Hepatic stellate cell (primary cell): Measurements from ENCODE around the gene NANS.
A peak's percentile ranks its signal among the peaks of the same experiment; 100 is the strongest.
"Not testable (repeated sequence)": the region's sequence is repeated elsewhere in the genome, so short reads cannot be mapped to it uniquely, and the experiment has no call there.

Experiments
- DNase-seq: peaks from one replicate; pipeline ENCODE4 v3.0.0; 2011; ENCODE audit warnings: low spot score

NANS gene

DNA sequence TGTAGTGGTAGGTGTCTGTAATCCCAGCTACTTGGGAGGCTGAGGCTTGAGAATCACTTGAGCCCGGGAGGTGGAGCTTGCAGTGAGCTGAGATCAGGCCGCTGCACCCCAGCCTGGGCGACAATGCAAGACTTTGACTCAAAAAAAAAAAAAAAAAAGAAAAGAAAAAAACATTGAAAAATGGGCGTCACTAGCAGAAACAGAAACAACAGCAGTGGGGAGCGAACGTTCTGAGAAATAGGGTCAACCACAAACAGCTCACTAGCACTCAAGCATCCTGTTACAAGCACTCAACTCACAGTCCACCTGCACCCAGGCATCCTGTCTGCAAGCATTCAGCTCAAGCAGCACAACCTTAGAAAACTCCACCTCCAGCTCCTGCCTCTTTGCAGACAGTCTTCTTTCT, 45.3 kb downstream of the NANS start:
- DNase-seq = no peak

DNA sequence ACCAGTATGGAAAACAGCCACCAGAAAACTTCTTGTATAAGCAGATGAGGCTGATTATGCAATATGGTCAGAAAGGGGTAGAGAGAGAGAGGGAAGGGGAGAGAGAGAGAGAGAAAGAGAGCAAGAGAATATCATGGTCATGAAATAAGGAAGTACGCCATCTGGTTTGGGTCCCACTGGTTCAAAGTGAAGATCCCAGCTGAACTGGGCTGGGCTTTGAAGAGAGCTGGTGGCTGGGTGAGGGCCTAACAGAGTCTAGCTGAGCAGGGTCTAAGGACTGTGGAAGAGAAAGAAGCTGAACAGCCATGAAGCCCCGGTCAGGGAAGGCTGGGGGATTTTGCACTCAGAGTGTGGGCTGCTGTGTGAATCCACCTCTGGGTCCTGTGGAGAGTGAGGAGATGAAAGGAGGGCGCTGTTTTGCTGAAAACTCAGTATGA, 47.9 kb downstream of the NANS start:
- DNase-seq = no peak

DNA sequence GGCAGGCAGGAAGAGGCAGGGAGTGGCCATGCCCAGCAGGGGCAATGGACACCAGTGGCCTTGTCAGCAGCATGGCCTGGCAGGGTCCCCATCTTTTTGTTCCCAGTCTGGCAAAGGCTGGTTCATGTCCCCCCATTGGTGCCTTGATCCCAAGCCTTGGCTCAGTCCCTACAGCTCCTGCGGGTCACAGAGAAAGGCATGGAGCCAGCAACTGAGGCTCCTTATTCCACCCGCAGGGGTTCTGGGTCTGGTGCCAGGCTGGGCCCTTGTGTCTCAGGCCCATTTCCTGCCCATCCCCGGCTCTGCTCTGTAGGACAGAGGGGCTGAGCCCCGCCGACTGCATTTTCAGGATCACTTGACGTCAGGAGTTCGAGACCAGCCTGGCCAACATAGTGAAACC, 48.5 kb downstream of the NANS start:
- no peak for DNase-seq

DNA sequence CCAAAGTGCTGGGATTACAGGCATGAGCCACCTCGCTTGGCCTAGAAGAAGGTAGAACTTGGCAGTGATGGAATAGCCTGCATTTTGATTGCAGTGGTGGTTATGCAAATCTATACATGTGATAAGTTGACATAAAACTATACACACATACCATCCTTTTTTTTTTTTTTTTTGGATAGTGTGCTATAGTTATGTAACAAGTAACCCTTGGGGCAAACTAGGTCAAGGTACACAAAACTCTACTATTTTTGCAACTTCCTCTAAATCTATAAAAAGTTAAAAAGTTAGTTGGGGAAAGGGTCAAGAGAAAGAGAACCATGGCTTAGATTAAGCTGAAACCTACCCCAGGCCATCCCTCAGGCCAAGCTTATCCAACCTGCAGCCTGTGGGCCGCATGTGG, 51.4 kb downstream of the NANS start:
- DNase-seq = no peak

DNA sequence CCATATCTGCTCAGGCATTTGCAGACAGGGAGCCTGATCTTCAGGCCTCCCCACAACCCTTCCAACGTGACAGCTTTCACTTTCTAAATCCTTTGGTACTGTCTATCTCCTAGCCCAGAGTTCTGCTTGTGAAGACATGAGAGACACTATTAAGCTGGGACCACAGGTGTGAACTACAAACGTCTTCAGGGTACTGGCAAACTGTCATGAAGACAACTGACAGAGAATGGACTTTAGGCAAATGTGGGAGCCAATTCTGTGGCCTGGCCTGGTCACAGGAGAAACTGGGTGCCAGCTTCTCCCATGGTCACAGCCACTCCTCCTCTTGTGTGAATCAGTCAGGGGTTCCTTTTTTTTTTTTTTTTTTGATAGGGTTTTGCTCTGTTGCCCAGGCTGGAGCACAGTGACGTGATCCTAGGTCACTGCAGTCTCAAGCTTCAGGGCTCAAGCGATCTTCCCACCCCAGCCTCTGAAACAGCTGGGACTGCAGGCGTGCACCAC, 52.0 kb downstream of the NANS start:
- DNase-seq = no peak

DNA sequence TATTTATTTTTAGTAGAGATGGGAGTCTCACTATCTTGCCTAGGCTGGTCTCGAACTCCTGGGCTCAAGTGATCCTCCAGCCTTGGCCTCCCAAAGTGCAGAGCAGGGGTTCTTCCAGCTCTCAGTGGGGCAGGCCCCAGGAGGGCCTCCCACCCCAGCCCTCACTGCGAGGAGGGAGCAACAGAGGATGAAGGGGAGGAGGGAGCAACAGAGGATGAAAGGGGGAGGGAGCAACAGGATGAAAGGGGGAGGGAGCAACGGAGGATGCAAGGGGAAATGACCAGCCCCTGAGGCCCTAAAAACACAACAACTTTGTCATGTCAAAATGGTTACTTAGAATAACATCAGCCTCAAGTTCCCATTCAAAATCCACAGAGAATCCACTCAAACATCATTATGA, 52.5 kb downstream of the NANS start:
- DNase-seq = no peak

DNA sequence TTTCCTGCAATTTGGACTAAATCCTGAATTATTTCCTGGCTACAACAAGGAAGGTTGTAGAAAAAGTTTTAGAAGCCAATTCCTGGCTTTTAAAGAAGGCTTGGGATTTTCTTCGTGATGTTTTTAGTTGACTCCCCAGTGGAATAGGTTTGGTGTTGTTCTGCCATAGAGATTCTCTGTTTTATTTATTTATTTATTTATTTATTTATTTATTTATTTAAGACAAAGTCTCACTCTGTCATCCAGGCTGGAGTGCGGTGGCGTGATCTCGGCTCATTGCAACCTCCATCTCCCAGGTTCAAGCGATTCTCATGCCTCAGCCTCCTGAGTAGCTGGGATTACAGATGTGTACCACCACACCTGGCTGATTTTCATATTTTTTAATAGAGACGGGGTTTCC, 60.6 kb downstream of the NANS start:
- not testable (repeated sequence) for DNase-seq

DNA sequence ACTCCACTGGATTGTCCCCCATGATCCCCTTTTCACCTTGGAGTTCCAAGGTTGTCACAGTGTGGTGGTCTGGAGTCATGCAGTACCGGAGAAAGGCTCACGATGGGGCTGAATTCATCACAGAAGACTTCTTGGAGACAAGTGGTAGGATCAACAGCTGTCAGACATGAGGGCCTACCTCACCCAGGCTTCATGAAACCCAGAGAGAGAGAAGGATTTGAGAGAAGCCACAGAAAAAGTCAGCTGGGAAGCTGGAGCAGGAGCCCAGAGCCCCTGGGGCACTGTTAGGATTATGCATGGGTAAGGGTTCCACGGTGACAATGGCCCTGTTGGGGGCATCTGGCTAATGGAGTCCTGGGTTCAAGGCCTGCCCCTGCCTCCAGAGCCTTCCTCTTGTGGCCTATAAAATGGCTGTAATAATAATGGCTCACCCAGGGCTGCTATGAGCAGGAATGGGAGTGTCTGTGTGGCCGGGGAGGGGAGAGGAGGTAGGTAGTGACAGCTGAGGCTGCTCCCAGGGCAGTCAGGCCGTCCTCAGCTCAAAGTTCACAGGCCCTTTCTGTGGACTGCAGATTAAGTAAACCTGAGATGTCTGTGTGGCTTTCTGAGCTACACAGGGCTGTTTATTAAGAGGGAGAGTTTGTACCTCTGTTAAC, 61.6 kb downstream of the NANS start:
- DNase-seq = peak; percentile 49

DNA sequence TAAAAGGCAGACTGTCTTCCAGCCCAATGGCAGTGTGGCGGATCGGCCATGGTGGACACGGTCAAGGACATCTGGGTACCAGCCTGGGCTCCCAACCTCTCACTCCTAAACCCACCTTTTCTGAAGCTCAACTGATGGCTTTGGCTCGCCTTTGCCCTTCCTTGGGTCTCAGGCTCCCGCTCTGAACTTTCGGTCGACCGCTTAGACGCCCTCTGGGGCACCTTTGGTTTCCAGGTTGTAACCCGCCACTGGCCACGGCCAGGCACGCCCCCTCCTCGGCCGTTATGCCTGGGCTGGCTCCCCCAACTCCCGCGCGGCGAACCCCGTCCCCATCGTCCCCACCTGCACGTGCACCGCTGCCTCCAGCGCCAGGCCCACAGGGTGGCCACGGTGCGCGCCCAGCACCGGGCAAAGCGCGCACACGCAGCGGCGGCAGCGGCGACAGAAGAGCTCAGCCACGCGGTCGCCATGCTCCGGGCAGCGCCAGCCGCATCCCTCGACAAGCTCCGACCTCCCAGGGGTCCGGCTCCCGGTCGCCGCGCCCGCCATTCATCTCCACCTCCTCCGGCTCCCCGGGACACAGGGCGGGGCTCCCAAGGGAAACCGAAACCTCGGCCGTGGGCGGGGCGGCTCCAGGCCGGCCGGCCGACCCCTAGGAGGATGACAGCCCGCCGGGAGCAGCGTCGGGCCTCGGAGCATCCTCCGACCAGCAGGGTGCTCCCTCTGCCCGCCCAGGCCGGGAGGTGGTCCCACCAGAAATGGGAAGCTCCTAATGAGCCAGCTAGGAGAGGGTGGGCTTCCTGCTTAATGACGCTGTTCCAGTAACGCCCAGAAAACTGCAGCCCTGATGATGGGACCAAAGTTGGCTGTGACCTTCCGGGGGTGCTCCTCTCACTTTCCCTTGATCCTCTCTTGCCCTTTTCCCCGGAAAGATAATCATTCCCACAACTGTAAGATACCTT, 62.4 kb downstream of the NANS start, which contains the start of gene TRIM14:
TRIM14 (minus strand) TSS at position 583 of the 962 bp plus-strand sequence; CDS start at position 549, 34 bp downstream.
- DNase-seq = peak; percentile 84

DNA sequence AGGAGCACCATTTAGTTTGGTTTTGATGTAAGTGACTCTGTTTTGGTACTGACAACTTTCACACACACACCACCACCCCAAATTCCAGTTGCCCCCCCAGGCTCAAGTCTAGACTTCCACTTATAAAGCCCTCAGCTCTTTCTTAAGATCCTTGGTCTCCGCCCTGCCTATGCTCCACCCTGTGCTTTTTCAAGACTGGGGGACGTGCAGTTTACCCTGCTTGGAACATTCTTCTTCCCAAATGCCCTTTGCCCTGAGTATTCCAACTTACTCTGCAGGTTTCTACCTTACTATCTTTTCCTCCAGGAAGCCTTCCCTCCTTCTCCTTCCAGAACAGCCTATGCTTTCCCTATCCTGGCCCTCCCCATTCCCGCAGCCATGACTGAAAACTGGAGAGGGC, 63.9 kb downstream of the NANS start:
- no peak for DNase-seq

DNA sequence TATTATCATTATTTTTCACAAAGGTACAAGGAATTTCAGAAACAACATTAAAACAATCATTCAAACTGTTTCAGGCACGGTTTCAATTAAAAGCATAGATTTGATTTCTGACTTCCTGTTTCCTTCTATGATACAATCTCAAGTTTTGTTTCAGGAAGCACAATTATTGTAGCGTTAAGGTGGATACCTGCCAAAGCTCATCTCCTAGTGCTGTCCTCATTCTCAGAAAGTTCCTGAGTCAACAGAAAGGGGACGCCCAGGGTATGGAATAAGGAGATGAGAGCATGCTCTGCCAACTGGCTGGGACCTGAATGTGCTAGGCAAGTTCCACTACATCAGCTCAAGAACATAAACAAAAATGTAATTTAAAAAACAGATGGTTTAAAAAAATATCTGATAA, 64.5 kb downstream of the NANS start:
- no peak for DNase-seq

DNA sequence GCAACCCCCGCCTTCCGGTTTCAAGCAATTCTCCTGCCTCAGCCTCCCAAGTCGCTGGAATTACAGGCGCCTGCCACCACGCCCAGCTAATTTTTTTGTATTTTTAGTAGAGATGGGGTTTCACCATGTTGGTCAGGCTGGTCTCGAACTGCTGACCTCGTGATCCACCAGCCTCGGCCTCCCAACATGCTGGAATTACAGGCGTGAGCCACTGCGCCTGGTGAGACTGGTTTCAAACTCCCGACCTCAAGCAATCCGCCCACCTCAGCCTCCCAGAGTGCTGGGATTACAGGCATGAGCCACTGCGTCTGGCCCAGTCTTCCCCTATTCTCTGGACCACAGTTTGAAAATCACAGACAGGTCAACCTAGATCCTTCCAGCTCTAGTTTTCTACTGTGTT, 67.6 kb downstream of the NANS start:
- DNase-seq = not testable (repeated sequence)

DNA sequence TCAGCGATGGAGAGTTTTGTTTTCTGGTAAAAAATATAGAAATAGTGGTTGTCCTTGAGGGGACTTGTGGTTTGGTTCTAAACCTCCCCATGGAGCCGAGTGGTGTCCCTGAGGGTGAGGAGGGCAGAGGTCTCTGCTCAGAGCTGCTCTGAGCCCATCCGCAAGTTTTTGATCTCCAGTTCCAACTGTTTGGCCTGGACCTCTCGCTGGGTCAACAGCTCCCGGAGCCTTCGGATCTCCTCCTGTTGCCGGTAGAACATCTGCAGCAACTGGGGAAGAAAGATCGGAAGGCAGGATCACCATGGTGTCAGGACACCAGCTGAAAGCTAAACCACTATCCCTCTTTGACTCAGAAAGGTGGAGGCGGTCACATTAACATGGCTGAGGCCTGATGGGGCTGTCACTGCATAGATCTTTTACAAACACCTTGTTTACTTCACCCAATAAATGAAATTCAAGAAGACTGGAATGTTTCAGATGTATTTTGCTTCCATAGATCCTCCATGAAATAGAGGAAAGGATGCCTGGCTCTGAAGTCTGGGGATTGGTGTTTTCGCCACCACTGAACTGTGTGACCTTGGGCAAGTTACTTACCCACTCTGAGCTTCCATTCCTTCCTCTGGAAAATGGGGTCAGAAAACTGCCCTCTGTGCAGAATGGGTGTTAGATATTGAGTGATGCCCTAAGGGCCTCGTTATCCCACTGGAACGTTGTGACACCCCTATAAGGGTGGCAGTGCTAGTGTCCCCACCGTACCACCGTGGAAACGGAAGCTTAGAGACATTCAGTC, 68.3 kb downstream of the NANS start:
- no peak for DNase-seq

DNA sequence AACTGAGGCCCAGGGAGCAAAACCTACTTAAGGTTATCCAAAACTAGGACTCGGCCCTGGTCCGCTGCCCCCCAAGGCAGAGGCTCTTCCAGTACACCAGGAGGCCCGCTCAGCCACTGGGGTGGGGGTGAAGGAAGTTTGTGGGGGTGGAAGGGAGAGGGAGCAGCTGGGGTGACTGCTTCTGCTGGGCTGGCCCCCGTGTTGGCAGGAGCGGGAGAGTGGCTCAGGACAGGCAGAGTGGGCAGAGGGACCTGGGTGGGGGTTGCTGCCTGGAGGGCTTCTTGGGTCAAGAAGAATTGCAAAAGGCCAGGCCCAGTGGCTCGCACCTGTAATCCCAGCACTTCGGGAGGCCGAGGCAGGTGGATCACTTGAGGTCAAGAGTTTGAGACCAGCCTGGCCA, 70.7 kb downstream of the NANS start:
- DNase-seq = no peak

DNA sequence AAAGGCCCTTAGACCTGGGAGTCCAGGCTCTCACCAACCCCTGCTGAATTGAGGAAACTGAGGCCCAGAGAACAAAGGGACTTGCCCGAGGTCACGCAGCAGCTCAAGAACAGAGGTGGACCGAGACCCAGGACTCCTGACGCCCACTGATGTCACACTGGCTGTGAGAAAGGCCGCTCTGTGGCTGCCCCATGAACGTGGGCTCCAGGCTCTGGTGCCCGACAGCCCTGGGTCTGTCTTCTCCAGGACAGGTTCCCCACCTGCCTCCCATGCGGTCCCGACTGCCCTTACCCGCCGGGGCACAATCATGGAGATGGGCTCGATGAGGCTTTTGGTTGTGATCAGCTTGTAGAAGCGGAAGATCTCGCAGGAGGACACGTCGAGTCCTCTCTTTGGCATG, 71.8 kb downstream of the NANS start:
- DNase-seq = no peak

DNA sequence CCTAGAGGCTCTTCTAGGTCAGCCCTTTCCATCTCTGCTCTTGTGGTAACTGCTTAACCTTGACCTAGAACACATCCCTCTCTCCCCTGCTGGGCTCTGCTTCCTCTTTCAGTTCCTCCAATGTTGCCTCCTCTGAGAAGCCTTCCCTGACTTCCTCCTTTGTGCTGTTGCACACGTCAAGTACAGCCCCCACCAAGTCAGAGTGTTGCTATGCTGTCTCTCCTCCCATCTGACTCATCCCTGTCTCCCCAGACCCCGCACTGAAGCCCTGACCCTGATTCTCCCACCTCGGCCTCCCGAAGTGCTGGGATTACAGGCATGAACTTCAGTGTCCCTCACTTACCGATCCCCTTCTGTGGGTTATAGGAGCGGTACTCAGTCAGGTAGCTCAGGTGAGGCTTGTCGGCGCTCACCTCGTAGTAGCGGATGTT, 72.9 kb downstream of the NANS start:
- no peak for DNase-seq

DNA sequence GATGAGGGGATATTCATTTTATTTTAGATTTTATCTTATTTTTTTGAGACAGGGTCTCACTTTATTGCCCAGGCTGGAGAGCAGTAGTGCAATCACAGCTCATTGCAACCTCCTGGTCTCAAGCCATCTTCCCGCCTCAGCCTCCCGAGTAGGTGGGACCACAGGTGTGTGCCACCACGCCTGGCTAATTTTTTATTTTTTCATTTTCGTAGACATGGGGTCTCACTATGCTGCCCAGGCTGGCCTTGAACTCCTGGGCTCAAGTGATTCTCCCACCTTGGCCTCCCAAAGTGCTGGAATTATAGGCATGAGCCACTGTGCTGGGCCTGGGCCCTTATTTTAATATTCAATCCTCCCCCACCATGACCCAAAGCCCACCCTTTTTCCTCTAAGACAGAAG, 73.5 kb downstream of the NANS start:
- not testable (repeated sequence) for DNase-seq

DNA sequence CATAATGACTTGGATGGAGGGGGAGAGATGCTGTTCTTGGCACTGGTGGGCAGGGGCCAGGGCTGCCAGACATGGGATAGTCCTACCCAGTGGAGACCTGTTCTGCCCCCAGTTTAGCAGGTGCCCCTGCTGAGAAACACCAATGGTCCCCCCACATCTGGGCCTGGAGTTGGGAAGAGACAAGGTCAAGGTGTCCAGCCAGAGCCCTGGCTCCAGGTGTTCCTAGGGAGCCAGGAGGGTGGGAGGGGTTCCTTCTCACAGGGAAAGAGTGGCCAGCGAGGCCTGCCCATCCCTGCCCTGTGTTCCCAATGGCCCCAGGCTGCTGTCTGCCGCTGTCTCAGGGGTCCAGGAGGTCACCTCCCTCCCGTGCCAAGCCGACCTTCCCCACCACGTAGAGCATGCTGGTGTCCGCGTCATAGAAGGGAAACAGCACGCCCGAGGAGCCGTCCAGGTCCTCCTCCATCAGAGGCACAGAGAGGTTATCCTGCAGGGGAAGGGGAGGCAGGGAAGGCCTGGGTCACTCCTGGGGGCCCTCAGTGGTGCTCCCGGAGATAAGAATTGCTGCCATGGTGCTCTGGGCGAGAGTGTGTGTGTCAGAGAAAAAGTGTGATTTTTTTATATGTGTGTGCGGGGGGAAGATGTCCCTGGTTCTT, 74.2 kb downstream of the NANS start:
- no peak for DNase-seq

DNA sequence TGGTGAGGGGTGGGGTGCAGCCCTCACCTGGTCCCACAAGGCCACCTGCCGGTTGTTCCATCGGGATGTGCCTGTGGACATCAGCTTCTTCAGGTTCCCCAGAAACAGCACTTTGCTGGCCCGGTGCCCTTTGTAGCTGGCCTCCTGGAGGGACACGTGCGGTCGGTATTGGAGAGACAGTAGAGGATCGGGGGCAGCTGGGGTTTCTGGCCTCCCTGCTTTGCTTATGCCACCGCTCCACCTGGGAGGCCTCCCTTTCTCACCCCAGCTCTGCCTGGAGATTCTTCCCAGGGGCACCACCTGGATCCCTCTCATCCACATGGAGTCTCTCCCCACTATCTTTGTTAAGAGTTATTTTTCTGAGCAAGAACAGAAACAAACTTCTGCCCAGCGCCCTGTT, 75.6 kb downstream of the NANS start:
- no peak for DNase-seq
